ENCODE results near the gene TEX48.

- TF ChIP-seq CTCF (conservative IDR thresholded peaks at IDR 0.05; ENCODE audit: low read depth, low read length) (no peak), EZH2phosphoT487 (IDR thresholded peaks at IDR 0.05; ENCODE audit: borderline replicate concordance, low read length) (no peak), EZH2 (IDR thresholded peaks at IDR 0.05; ENCODE audit: low read length, unreplicated experiment) (no peak)
Observed at GRCh38 chr9:114719290-114719689, 37.3 kb upstream of the TEX48 start.

All from PC-3 (cell line).